Measurements from ENCODE around the gene PER2.

PER2 gene

GRCh38 chr2:238306672-238306998, 18.2 kb upstream of the PER2 start:
- DNase-seq = no peak

- DNase-seq = no peak
These were observed 17.7 kb upstream of the PER2 start for GRCh38 chr2:238305965-238306671.

- DNase-seq = no peak
These were observed 16.9 kb upstream of the PER2 start for GRCh38 chr2:238305092-238305862.

GRCh38 chr2:238304116-238304515, 15.7 kb upstream of the PER2 start:
- DNase-seq = no peak

GRCh38 chr2:238302751-238303150, 14.3 kb upstream of the PER2 start:
- DNase-seq = no peak

- DNase-seq = no peak
These were observed 13.7 kb upstream of the PER2 start for GRCh38 chr2:238302087-238302486.

- no peak for DNase-seq
These were observed 11.4 kb upstream of the PER2 start for GRCh38 chr2:238299803-238300202.

GRCh38 chr2:238296638-238297457, 8.4 kb upstream of the PER2 start:
- no peak for DNase-seq

- no peak for DNase-seq
These were observed 7.0 kb upstream of the PER2 start for GRCh38 chr2:238295144-238296112.

- no peak for DNase-seq
These were observed 6.2 kb upstream of the PER2 start for GRCh38 chr2:238294393-238295143.

- no peak for DNase-seq
These were observed 5.6 kb upstream of the PER2 start for GRCh38 chr2:238294046-238294392.

GRCh38 chr2:238291550-238292281, 3.3 kb upstream of the PER2 start:
- no peak for DNase-seq

GRCh38 chr2:238290715-238291549, 2.5 kb upstream of the PER2 start:
- no peak for DNase-seq

GRCh38 chr2:238290091-238290509, 1.7 kb upstream of the PER2 start:
- no peak for DNase-seq

GRCh38 chr2:238289574-238289973, 1.2 kb upstream of the PER2 start:
- no peak for DNase-seq

- peak; percentile 99 for DNase-seq
These were observed 502 bp upstream of the PER2 start for GRCh38 chr2:238288650-238289573.

- no peak for DNase-seq
These were observed 1.2 kb downstream of the PER2 start for GRCh38 chr2:238286987-238287736.

- DNase-seq = peak; percentile 41
These were observed 1.9 kb downstream of the PER2 start for GRCh38 chr2:238286551-238286950.
